ENCODE measurements around the gene PLCH1. TPM values are rescaled to one million over a fixed set of nuclear protein-coding genes. Genes with fewer than 3 reads are reported as not detected.

PLCH1 gene
- total and polyA plus RNA-seq, 10 of the 15 experiments (the other 5 are each of a cell fraction or from before 2014, with no cell fraction given) = 0.03 to 0.22 (median 0.04) TPM; not detected in 5

DNA sequence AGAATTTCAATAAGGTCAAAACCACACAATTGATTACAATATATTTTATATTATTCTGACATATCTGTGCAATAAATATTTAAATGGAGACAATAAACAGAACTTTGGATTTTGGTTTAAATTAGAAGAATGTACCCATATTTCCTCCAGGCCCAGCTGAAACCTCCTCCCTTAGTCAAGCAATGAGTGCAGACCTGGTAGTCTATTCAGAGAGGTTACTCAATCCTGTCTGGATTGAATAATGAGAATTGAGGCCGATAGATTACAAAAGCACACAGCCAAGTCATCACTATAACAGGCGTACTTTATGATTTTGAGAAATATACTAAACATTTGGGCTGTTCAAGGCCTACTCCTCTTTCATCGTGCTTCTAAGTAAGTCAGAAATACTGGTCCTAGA lies 336.9 kb downstream of the PLCH1 start (continued):
- TF ChIP-seq CTCF (IDR thresholded peaks at IDR 0.05 in 2 of 3, conservative IDR thresholded peaks at IDR 0.05 in 1 of 3; ENCODE audit: control insufficient read depth in 2 of 3, extremely low read depth in 1 of 3, insufficient read depth in 1 of 3, low read depth in 3 of 3, low read length in 3 of 3) = no peak
- TF ChIP-seq, protein P1, sequence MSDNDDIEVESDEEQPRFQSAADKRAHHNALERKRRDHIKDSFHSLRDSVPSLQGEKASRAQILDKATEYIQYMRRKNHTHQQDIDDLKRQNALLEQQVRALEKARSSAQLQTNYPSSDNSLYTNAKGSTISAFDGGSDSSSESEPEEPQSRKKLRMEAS (IDR thresholded peaks at IDR 0.05; ENCODE audit: low read depth, low read length) = no peak
- no peak for TF ChIP-seq ZBED1 (IDR thresholded peaks at IDR 0.05; ENCODE audit: borderline replicate concordance)
- no peak for TF ChIP-seq MTA2 (IDR thresholded peaks at IDR 0.05; ENCODE audit: low read depth)
- TF ChIP-seq CREM (IDR thresholded peaks at IDR 0.05; ENCODE audit: low read depth) = no peak
- no peak for TF ChIP-seq EGR1 (IDR thresholded peaks at IDR 0.05; ENCODE audit: borderline replicate concordance in 1 of 2, low read depth in 2 of 2, low read length in 2 of 2)

- Histone ChIP-seq H4K20me1 (ENCODE audit: control insufficient read depth, insufficient read depth) (no peaks in the 10 kb centered on the region), H3K9me3 (replicated peaks; ENCODE audit: control insufficient read depth, insufficient read depth, low read length) (no peaks in the 10 kb centered on the region), H3K4me3 (no peak overlapping the region), H3K36me3 (ENCODE audit: control insufficient read depth in 2 of 2, insufficient read depth in 2 of 2, low read length in 1 of 2) (no peaks in the 10 kb centered on the region), H3K27ac (ENCODE audit: control insufficient read depth, insufficient read depth) (no peak overlapping the region), H3K4me2 (ENCODE audit: control insufficient read depth, insufficient read depth) (no peak overlapping the region), H3K4me1 (ENCODE audit: control insufficient read depth, insufficient read depth, low read length) (no peaks in the 10 kb centered on the region), H2AFZ (ENCODE audit: control insufficient read depth, low read depth, low read length) (no peak overlapping the region), H3K9ac (ENCODE audit: control insufficient read depth, insufficient read depth, low read length) (no peak overlapping the region), H3K27me3 (replicated peaks in 1 of 2; ENCODE audit: control insufficient read depth in 2 of 2, insufficient read depth in 2 of 2, low read length in 1 of 2) (no peaks in the 10 kb centered on the region), H3K79me2 (ENCODE audit: control insufficient read depth, insufficient read depth, low read length) (no peaks in the 10 kb centered on the region)
- RAD21 ChIA-PET (ENCODE audit: unreplicated experiment) = no interaction called here
- SMC1A ChIA-PET (ENCODE audit: uncharacterized antibody, unreplicated experiment) = no interaction called here
- POLR2A ChIA-PET = no interaction called here
- in situ Hi-C loops (cut with MboI) (no loop called here), intact Hi-C loops (cut with micrococcal nuclease; ENCODE audit: unreplicated experiment) (no loop called here)
- CTCF ChIA-PET = no interaction called here
- ATAC-seq = no peak
- BruUV-seq (replicated peaks) = no TSS peak
- FAIRE-seq = no peak
- 28% methylated on average over 1 of the region's 1 CpG for WGBS (ENCODE audit: insufficient coverage, insufficient replicate concordance, low lambda C conversion rate, missing lambda C conversion rate)
- DNase-seq (ENCODE audit: low read depth, low spot score) = no peak
- TF ChIP-seq RAD51 (IDR thresholded peaks at IDR 0.05) (no peak), MXI1 (IDR thresholded peaks at IDR 0.05; ENCODE audit: low read depth, low read length) (no peak), NKRF (conservative IDR thresholded peaks at IDR 0.05) (no peak), RELB (IDR thresholded peaks at IDR 0.05; ENCODE audit: low read depth) (no peak), MYC (IDR thresholded peaks at IDR 0.05; ENCODE audit: insufficient read depth, insufficient read length, insufficient replicate concordance, low read length, severe bottlenecking) (no peak), SUZ12 (IDR thresholded peaks at IDR 0.05; ENCODE audit: unreplicated experiment) (no peak), STAT1 (conservative IDR thresholded peaks at IDR 0.05) (no peak), EED (IDR thresholded peaks at IDR 0.05; ENCODE audit: low read depth) (no peak), RUNX3 (IDR thresholded peaks at IDR 0.05; ENCODE audit: low read length) (no peak), GATAD2B (conservative IDR thresholded peaks at IDR 0.05; ENCODE audit: low read depth) (no peak)
- TF ChIP-seq, protein P2, sequence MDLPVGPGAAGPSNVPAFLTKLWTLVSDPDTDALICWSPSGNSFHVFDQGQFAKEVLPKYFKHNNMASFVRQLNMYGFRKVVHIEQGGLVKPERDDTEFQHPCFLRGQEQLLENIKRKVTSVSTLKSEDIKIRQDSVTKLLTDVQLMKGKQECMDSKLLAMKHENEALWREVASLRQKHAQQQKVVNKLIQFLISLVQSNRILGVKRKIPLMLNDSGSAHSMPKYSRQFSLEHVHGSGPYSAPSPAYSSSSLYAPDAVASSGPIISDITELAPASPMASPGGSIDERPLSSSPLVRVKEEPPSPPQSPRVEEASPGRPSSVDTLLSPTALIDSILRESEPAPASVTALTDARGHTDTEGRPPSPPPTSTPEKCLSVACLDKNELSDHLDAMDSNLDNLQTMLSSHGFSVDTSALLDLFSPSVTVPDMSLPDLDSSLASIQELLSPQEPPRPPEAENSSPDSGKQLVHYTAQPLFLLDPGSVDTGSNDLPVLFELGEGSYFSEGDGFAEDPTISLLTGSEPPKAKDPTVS (IDR thresholded peaks at IDR 0.05; ENCODE audit: low read depth, low read length) = no peak
These were observed 337.5 kb downstream of the PLCH1 start for GRCh38 chr3:155407331-155407730.
